GM23338 (cell line): Measurements from ENCODE around the gene CD6. TPM values are rescaled to one million over a fixed set of nuclear protein-coding genes. Genes with fewer than 3 reads are reported as not detected.

Source experiments
- ATAC-seq: fragments of 200-7000 bp; cut with Tn5 transposase; 3 replicates; pipeline ENCODE4 v1.9.1; 2020
- DNase-seq: peaks from one replicate; pipeline ENCODE4 v3.0.0-alpha.2; 2015; ENCODE audit warnings: low spot score
- H2AFZ ChIP-seq: fragments of 200-600 bp; sonication (generic); 2 replicates; pipeline ENCODE4 v1.8.0; 2016; ENCODE audit warnings: antibody characterized with exemption, mild to moderate bottlenecking, moderate library complexity
- H3F3A ChIP-seq: fragments of 200-600 bp; sonication (generic); replicated peaks from 2 replicates; pipeline ENCODE4 v1.8.0; 2017; ENCODE audit warnings: antibody characterized with exemption, mixed run types, low read depth
- H3K27ac ChIP-seq: fragments of 200-600 bp; sonication (generic); 2 replicates; pipeline ENCODE4 v1.6.1; 2016; ENCODE audit warnings: low read depth
- H3K27me3 ChIP-seq: fragments of 200-600 bp; sonication (generic); 2 replicates; pipeline ENCODE4 v1.8.0; 2016; ENCODE audit warnings: mild to moderate bottlenecking, mixed run types, moderate library complexity; ENCODE audit not compliant: insufficient read depth
- H3K36me3 ChIP-seq: fragments of 200-600 bp; sonication (generic); 2 replicates; pipeline ENCODE4 v1.8.0; 2016; ENCODE audit warnings: mild to moderate bottlenecking; ENCODE audit not compliant: insufficient read depth
- H3K4me1 ChIP-seq: fragments of 200-600 bp; sonication (generic); 2 replicates; pipeline ENCODE4 v1.8.0; 2016; ENCODE audit warnings: mild to moderate bottlenecking, moderate library complexity; ENCODE audit not compliant: insufficient read depth
- H3K4me2 ChIP-seq: fragments of 200-600 bp; sonication (generic); 2 replicates; pipeline ENCODE4 v1.7.1; 2017; ENCODE audit warnings: mixed run types
- H3K4me3 ChIP-seq: fragments of 200-600 bp; sonication (generic); 2 replicates; pipeline ENCODE4 v1.6.1; 2016; ENCODE audit warnings: mixed run types
- H3K79me2 ChIP-seq: fragments of 200-600 bp; sonication (generic); replicated peaks from 2 replicates; pipeline ENCODE4 v1.8.0; 2017; ENCODE audit warnings: mild to moderate bottlenecking; ENCODE audit not compliant: insufficient read depth
- H3K9me2 ChIP-seq: fragments of 200-600 bp; sonication (generic); 2 replicates; pipeline ENCODE4 v1.8.0; 2017; ENCODE audit not compliant: insufficient read depth
- H4K20me1 ChIP-seq: fragments of 200-600 bp; sonication (generic); replicated peaks from 2 replicates; pipeline ENCODE4 v1.8.0; 2017; ENCODE audit warnings: mild to moderate bottlenecking; ENCODE audit not compliant: insufficient read depth
- H3K27ac Mint-ChIP-seq: 2 replicates; pipeline ENCODE4 v1.8.0; 2020; ENCODE audit warnings: inconsistent platforms, mild to moderate bottlenecking, moderate library complexity, mixed read lengths
- H3K27me3 Mint-ChIP-seq: 3 replicates; pipeline ENCODE4 v1.8.0; 2022; ENCODE audit warnings: low read depth, mild to moderate bottlenecking, moderate library complexity, mixed read lengths, inconsistent platforms; ENCODE audit not compliant: insufficient read depth, poor library complexity
- H3K36me3 Mint-ChIP-seq: 3 replicates; pipeline ENCODE4 v1.8.0; 2021; ENCODE audit warnings: low read depth, mild to moderate bottlenecking, inconsistent platforms, moderate library complexity, mixed read lengths
- H3K4me1 Mint-ChIP-seq: 3 replicates; pipeline ENCODE4 v1.8.0; 2020; ENCODE audit warnings: mild to moderate bottlenecking, inconsistent platforms, mixed read lengths
- H3K4me3 Mint-ChIP-seq: 3 replicates; pipeline ENCODE4 v1.8.0; 2021; ENCODE audit warnings: moderate library complexity, mild to moderate bottlenecking, inconsistent platforms, mixed read lengths
- H3K9me3 Mint-ChIP-seq: 3 replicates; pipeline ENCODE4 v1.8.0; 2020; ENCODE audit warnings: moderate library complexity, mild to moderate bottlenecking, inconsistent platforms, mixed read lengths
- CREB1 ChIP-seq: fragments of 250-450 bp; sonication (Bioruptor Pico); IDR thresholded peaks from 2 replicates; pipeline ENCODE4 v1.5.0; 2020; ENCODE audit warnings: low read depth, mild to moderate bottlenecking, moderate library complexity
- EZH2 ChIP-seq: fragments of 200-600 bp; sonication (generic); IDR thresholded peaks from one replicate; pipeline ENCODE4 v1.8.0; 2017; ENCODE audit warnings: antibody characterized with exemption, mild to moderate bottlenecking, low read depth; ENCODE audit not compliant: unreplicated experiment
- EZH2phosphoT487 ChIP-seq: fragments of 200-600 bp; sonication (generic); IDR thresholded peaks from one replicate; pipeline ENCODE4 v1.8.1; 2018; ENCODE audit warnings: antibody characterized with exemption; ENCODE audit not compliant: unreplicated experiment
- JUNB ChIP-seq: IDR thresholded peaks from one replicate; pipeline ENCODE4 v1.6.1; 2016; ENCODE audit warnings: antibody characterized with exemption; ENCODE audit not compliant: unreplicated experiment
- NANOG ChIP-seq: IDR thresholded peaks from 2 replicates; pipeline ENCODE4 v1.6.1; 2016; ENCODE audit warnings: antibody characterized with exemption, borderline replicate concordance
- POLR2AphosphoS5 ChIP-seq: IDR thresholded peaks from 2 replicates; pipeline ENCODE4 v1.6.1; 2016; ENCODE audit warnings: antibody characterized with exemption, low read depth
- STAT1 ChIP-seq: IDR thresholded peaks from one replicate; pipeline ENCODE4 v1.6.1; 2016; ENCODE audit warnings: antibody characterized with exemption; ENCODE audit not compliant: unreplicated experiment
- ZNF114 ChIP-seq: fragments of 250-450 bp; sonication (Bioruptor Pico); IDR thresholded peaks from 2 replicates; pipeline ENCODE4 v1.5.0; 2020; ENCODE audit warnings: mild to moderate bottlenecking, moderate library complexity
- ZNF331 ChIP-seq: fragments of 250-450 bp; sonication (Bioruptor Pico); IDR thresholded peaks from 2 replicates; pipeline ENCODE4 v1.5.0; 2020; ENCODE audit warnings: low read depth, mild to moderate bottlenecking, moderate library complexity
- polyA plus RNA-seq: library from polyadenylated mRNA; unstranded; fragments of >200 nt; fragmentation: Nextera tagmentation; extraction: Ambion mirVana; gene quantifications from 2 replicates; pipeline ENCODE4 v1.2.1, GENCODE V29; 2016
- total RNA-seq: library from RNA; depleted of rRNA; stranded (reverse); fragments of >200 nt; shearing (Covaris generic); gene quantifications from 2 replicates; pipeline ENCODE4 v1.2.3, GENCODE V29; 2014
- TF ChIP-seq, protein P1 (sequence below): IDR thresholded peaks from one replicate; pipeline ENCODE4 v1.6.1; 2018; ENCODE audit warnings: antibody characterized with exemption; ENCODE audit not compliant: unreplicated experiment
- TF ChIP-seq, protein P2 (sequence below): IDR thresholded peaks from 2 replicates; pipeline ENCODE4 v1.6.1; 2016; ENCODE audit warnings: antibody characterized with exemption
- TF ChIP-seq, protein P3 (sequence below), 2 experiments: fragments of 200-600 bp in 1 of 2; sonication (generic) in 1 of 2; conservative IDR thresholded peaks; 2 replicates each; pipeline versions ENCODE4 v1.5.1 to v1.6.1; 2016 to 2017; ENCODE audit warnings: antibody characterized with exemption in 2 of 2, low read depth in 2 of 2, mild to moderate bottlenecking in 2 of 2, moderate library complexity in 1 of 2
- TF ChIP-seq, protein P4 (sequence below): fragments of 250-450 bp; sonication (Bioruptor Pico); IDR thresholded peaks from 2 replicates; pipeline ENCODE4 v1.5.0; 2020; ENCODE audit warnings: mild to moderate bottlenecking, moderate library complexity

The CD6 gene
- total and polyA plus RNA-seq, 2 experiments from 2014 or later: 0.49 TPM; not detected in 1

DNA sequence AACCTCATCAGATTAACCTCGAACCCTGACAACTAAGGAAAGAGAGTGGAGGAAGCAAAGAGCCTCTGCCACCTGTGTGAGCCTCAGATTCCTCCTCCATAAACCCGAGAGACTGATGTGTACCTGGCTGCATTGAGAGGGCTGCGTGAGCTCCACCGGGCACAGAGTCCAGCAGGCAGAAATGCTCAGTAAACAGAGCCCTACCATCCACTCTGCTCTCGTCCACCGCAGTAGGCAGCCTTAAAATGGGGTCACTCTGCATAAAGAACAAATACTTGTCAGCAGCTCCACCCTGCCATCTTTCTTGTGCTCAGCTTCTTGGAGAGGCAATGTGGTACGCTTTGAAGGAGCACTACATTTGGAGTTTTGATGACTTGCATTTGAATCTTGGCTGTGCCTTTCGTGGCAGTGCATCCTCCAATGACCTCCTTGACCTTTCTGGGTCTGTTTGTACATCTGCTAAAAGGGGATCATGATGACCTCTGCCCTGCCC is 87.8 kb downstream of the CD6 start:
- H3F3A ChIP-seq: no peaks in the 10 kb centered on the region
- no peak overlapping the region for H3K27ac Mint-ChIP-seq
- H3K27me3 Mint-ChIP-seq: peaks cover 8% of the 10 kb centered on the region
- no peaks in the 10 kb centered on the region for H3K27me3 ChIP-seq
- no peaks in the 10 kb centered on the region for H3K9me3 Mint-ChIP-seq
- no peak overlapping the region for H2AFZ ChIP-seq
- no peaks in the 10 kb centered on the region for H3K36me3 Mint-ChIP-seq
- H3K4me3 Mint-ChIP-seq: no peak overlapping the region
- TF ChIP-seq, protein P1, sequence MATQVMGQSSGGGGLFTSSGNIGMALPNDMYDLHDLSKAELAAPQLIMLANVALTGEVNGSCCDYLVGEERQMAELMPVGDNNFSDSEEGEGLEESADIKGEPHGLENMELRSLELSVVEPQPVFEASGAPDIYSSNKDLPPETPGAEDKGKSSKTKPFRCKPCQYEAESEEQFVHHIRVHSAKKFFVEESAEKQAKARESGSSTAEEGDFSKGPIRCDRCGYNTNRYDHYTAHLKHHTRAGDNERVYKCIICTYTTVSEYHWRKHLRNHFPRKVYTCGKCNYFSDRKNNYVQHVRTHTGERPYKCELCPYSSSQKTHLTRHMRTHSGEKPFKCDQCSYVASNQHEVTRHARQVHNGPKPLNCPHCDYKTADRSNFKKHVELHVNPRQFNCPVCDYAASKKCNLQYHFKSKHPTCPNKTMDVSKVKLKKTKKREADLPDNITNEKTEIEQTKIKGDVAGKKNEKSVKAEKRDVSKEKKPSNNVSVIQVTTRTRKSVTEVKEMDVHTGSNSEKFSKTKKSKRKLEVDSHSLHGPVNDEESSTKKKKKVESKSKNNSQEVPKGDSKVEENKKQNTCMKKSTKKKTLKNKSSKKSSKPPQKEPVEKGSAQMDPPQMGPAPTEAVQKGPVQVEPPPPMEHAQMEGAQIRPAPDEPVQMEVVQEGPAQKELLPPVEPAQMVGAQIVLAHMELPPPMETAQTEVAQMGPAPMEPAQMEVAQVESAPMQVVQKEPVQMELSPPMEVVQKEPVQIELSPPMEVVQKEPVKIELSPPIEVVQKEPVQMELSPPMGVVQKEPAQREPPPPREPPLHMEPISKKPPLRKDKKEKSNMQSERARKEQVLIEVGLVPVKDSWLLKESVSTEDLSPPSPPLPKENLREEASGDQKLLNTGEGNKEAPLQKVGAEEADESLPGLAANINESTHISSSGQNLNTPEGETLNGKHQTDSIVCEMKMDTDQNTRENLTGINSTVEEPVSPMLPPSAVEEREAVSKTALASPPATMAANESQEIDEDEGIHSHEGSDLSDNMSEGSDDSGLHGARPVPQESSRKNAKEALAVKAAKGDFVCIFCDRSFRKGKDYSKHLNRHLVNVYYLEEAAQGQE: no peak
- TF ChIP-seq, protein P2, sequence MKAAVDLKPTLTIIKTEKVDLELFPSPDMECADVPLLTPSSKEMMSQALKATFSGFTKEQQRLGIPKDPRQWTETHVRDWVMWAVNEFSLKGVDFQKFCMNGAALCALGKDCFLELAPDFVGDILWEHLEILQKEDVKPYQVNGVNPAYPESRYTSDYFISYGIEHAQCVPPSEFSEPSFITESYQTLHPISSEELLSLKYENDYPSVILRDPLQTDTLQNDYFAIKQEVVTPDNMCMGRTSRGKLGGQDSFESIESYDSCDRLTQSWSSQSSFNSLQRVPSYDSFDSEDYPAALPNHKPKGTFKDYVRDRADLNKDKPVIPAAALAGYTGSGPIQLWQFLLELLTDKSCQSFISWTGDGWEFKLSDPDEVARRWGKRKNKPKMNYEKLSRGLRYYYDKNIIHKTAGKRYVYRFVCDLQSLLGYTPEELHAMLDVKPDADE: no peak
- no peak for TF ChIP-seq NANOG
- no peak for TF ChIP-seq ZNF114 (CRISPR knock-in tag)
- TF ChIP-seq STAT1: no peak
- TF ChIP-seq EZH2: no peak
- TF ChIP-seq CREB1 (CRISPR knock-in tag): no peak
- TF ChIP-seq JUNB: no peak
- TF ChIP-seq, protein P3, sequence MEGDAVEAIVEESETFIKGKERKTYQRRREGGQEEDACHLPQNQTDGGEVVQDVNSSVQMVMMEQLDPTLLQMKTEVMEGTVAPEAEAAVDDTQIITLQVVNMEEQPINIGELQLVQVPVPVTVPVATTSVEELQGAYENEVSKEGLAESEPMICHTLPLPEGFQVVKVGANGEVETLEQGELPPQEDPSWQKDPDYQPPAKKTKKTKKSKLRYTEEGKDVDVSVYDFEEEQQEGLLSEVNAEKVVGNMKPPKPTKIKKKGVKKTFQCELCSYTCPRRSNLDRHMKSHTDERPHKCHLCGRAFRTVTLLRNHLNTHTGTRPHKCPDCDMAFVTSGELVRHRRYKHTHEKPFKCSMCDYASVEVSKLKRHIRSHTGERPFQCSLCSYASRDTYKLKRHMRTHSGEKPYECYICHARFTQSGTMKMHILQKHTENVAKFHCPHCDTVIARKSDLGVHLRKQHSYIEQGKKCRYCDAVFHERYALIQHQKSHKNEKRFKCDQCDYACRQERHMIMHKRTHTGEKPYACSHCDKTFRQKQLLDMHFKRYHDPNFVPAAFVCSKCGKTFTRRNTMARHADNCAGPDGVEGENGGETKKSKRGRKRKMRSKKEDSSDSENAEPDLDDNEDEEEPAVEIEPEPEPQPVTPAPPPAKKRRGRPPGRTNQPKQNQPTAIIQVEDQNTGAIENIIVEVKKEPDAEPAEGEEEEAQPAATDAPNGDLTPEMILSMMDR (conservative IDR thresholded peaks at IDR 0.05; ENCODE audit: low read depth in 2 of 2): no peak
- TF ChIP-seq, protein P4, sequence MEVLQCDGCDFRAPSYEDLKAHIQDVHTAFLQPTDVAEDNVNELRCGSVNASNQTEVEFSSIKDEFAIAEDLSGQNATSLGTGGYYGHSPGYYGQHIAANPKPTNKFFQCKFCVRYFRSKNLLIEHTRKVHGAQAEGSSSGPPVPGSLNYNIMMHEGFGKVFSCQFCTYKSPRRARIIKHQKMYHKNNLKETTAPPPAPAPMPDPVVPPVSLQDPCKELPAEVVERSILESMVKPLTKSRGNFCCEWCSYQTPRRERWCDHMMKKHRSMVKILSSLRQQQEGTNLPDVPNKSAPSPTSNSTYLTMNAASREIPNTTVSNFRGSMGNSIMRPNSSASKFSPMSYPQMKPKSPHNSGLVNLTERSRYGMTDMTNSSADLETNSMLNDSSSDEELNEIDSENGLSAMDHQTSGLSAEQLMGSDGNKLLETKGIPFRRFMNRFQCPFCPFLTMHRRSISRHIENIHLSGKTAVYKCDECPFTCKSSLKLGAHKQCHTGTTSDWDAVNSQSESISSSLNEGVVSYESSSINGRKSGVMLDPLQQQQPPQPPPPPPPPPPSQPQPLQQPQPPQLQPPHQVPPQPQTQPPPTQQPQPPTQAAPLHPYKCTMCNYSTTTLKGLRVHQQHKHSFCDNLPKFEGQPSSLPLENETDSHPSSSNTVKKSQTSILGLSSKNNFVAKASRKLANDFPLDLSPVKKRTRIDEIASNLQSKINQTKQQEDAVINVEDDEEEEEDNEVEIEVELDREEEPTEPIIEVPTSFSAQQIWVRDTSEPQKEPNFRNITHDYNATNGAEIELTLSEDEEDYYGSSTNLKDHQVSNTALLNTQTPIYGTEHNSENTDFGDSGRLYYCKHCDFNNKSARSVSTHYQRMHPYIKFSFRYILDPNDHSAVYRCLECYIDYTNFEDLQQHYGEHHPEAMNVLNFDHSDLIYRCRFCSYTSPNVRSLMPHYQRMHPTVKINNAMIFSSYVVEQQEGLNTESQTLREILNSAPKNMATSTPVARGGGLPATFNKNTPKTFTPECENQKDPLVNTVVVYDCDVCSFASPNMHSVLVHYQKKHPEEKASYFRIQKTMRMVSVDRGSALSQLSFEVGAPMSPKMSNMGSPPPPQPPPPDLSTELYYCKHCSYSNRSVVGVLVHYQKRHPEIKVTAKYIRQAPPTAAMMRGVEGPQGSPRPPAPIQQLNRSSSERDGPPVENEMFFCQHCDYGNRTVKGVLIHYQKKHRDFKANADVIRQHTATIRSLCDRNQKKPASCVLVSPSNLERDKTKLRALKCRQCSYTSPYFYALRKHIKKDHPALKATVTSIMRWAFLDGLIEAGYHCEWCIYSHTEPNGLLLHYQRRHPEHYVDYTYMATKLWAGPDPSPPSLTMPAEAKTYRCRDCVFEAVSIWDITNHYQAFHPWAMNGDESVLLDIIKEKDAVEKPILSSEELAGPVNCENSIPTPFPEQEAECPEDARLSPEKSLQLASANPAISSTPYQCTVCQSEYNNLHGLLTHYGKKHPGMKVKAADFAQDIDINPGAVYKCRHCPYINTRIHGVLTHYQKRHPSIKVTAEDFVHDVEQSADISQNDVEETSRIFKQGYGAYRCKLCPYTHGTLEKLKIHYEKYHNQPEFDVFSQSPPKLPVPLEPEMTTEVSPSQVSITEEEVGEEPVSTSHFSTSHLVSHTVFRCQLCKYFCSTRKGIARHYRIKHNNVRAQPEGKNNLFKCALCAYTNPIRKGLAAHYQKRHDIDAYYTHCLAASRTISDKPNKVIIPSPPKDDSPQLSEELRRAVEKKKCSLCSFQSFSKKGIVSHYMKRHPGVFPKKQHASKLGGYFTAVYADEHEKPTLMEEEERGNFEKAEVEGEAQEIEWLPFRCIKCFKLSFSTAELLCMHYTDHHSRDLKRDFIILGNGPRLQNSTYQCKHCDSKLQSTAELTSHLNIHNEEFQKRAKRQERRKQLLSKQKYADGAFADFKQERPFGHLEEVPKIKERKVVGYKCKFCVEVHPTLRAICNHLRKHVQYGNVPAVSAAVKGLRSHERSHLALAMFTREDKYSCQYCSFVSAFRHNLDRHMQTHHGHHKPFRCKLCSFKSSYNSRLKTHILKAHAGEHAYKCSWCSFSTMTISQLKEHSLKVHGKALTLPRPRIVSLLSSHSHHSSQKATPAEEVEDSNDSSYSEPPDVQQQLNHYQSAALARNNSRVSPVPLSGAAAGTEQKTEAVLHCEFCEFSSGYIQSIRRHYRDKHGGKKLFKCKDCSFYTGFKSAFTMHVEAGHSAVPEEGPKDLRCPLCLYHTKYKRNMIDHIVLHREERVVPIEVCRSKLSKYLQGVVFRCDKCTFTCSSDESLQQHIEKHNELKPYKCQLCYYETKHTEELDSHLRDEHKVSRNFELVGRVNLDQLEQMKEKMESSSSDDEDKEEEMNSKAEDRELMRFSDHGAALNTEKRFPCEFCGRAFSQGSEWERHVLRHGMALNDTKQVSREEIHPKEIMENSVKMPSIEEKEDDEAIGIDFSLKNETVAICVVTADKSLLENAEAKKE (CRISPR knock-in tag): no peak
- TF ChIP-seq ZNF331: no peak
- no peak for TF ChIP-seq EZH2phosphoT487
- TF ChIP-seq POLR2AphosphoS5: no peak
- DNase-seq (no peak), ATAC-seq (no peak)
- H3K4me1 Mint-ChIP-seq: peaks cover 3% of the 10 kb centered on the region; the same call in 2 of the 3 replicates
- no peak overlapping the region for H3K4me3 ChIP-seq
- no peaks in the 10 kb centered on the region for H3K79me2 ChIP-seq
- no peaks in the 10 kb centered on the region for H3K9me2 ChIP-seq
- H3K36me3 ChIP-seq: no peaks in the 10 kb centered on the region
- H4K20me1 ChIP-seq: no peaks in the 10 kb centered on the region
- H3K27ac ChIP-seq: no peak overlapping the region
- no peaks in the 10 kb centered on the region for H3K4me1 ChIP-seq
- no peak overlapping the region for H3K4me2 ChIP-seq
